ENCODE measurements around the gene GORASP1. TPM values are rescaled to one million over a fixed set of nuclear protein-coding genes. Genes with fewer than 3 reads are reported as not detected.

GORASP1 gene
- total and polyA plus RNA-seq, 2 donors (not counting 1 experiment from before 2014, with no cell fraction given) = 32.1 to 37.5 TPM

DNA sequence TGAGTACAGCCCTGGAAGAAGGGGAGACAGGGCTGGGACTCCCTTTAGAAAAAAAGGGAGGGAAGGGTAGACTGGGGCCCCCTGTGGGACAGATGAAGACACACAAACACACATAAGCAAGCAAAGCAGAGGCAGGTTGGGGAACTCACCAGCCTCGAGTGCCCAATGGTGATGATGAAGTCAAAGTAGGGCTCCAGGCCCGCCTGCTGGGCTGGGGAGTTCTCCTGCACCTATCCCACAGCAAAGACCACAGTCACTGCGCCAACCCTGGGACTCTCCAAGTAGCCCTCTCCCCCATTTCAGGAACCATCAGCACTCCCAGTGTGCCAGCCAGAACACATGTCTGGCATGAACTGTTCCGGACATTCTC lies 4.1 kb downstream of the GORASP1 start:
- no peak for DNase-seq (ENCODE audit: low read depth in 2 of 2)
- Histone ChIP-seq H4K20me1 (ENCODE audit: control insufficient read depth, extremely low read depth, insufficient read depth, low read length) (no peaks in the 10 kb centered on the region), H3K79me2 (ENCODE audit: control insufficient read depth, insufficient read depth, low read length) (peaks cover 30% of the 10 kb centered on the region), H3K36me3 (ENCODE audit: control insufficient read depth, insufficient read depth, low read length) (peaks cover 13% of the 10 kb centered on the region), H2AFZ (ENCODE audit: low read length) (no peak overlapping the region), H3K27me3 (ENCODE audit: control insufficient read depth, insufficient read depth, low read length) (no peaks in the 10 kb centered on the region), H3K9me3 (ENCODE audit: control insufficient read depth, insufficient read depth, low read depth, low read length) (no peaks in the 10 kb centered on the region), H3K4me1 (ENCODE audit: control insufficient read depth, extremely low read depth, insufficient read depth, low read length) (peaks cover 2% of the 10 kb centered on the region), H3K4me3 (replicated peaks in 1 of 4; ENCODE audit: control extremely low read depth in 1 of 4, insufficient read depth in 1 of 4, low read depth in 3 of 4, low read length in 4 of 4) (no peak overlapping the region), H3K27ac (ENCODE audit: insufficient read depth, low read length) (no peak overlapping the region), H3K9ac (ENCODE audit: insufficient read depth, low read length) (no peak overlapping the region), H3K4me2 (ENCODE audit: extremely low read depth, insufficient read depth, low read length) (no peak overlapping the region)
- no peak for TF ChIP-seq EZH2 (IDR thresholded peaks at IDR 0.05; ENCODE audit: low read length, missing control alignments)
- TF ChIP-seq, protein P1, sequence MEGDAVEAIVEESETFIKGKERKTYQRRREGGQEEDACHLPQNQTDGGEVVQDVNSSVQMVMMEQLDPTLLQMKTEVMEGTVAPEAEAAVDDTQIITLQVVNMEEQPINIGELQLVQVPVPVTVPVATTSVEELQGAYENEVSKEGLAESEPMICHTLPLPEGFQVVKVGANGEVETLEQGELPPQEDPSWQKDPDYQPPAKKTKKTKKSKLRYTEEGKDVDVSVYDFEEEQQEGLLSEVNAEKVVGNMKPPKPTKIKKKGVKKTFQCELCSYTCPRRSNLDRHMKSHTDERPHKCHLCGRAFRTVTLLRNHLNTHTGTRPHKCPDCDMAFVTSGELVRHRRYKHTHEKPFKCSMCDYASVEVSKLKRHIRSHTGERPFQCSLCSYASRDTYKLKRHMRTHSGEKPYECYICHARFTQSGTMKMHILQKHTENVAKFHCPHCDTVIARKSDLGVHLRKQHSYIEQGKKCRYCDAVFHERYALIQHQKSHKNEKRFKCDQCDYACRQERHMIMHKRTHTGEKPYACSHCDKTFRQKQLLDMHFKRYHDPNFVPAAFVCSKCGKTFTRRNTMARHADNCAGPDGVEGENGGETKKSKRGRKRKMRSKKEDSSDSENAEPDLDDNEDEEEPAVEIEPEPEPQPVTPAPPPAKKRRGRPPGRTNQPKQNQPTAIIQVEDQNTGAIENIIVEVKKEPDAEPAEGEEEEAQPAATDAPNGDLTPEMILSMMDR (conservative IDR thresholded peaks at IDR 0.05 in 1 of 2, IDR thresholded peaks at IDR 0.05 in 1 of 2; ENCODE audit: low read depth in 1 of 2, low read length in 2 of 2) = no peak

DNA sequence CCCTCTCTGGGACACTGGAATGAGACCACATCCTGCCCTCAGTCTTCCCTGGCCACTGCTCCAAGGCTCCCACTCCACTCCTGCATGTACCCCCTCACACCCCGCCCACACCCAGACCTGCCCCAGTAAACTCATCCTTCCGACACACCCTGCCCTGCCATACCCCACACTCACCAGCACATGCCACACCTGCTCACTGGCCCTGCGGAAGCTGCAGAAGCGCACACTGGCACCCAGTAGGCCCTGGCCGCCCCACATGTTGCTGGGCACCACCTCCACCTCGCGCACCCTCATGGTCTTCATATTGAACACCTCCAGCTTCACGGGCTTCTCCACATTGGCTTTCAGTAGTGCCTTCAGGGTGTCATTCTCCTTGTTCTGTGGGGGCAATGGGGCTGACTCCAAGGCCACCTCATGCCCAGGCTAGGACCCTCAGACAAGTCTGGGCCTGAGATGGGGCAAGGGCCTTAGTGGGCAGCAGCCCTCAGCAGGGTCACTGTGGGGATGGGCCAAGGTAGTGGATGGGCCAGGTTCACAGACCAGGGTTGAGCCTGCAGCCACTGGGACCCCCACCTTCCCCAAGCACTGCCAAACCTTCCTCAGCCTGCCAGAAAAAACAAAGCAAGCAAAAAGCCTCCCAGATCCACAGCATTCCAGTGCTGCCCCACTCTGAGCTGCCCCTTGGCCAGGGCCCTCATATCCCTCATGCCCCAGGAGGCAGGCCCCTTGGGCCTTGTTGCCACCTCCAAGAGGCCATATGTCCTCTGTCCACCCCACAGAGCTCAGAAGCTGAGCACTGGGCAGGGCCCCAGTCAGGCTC lies 4.7 kb downstream of the GORASP1 start:
- no peaks in the 10 kb centered on the region for H3K4me1 ChIP-seq (ENCODE audit: control insufficient read depth, extremely low read depth, insufficient read depth, low read length)
- H3K4me2 ChIP-seq (ENCODE audit: extremely low read depth, insufficient read depth, low read length) = no peak overlapping the region
- H3K27ac ChIP-seq (ENCODE audit: insufficient read depth, low read length) = no peak overlapping the region
- DNase-seq (ENCODE audit: low read depth in 2 of 2) = no peak
- H3K9ac ChIP-seq (ENCODE audit: insufficient read depth, low read length) = no peak overlapping the region
- H4K20me1 ChIP-seq (ENCODE audit: control insufficient read depth, extremely low read depth, insufficient read depth, low read length) = no peaks in the 10 kb centered on the region
- no peaks in the 10 kb centered on the region for H3K27me3 ChIP-seq (ENCODE audit: control insufficient read depth, insufficient read depth, low read length)
- peaks cover 13% of the 10 kb centered on the region for H3K36me3 ChIP-seq (ENCODE audit: control insufficient read depth, insufficient read depth, low read length)
- no peak overlapping the region for H2AFZ ChIP-seq (ENCODE audit: low read length)
- H3K9me3 ChIP-seq (ENCODE audit: control insufficient read depth, insufficient read depth, low read depth, low read length) = no peaks in the 10 kb centered on the region
- peaks cover 30% of the 10 kb centered on the region for H3K79me2 ChIP-seq (ENCODE audit: control insufficient read depth, insufficient read depth, low read length)
- TF ChIP-seq, protein P1 (conservative IDR thresholded peaks at IDR 0.05 in 1 of 2, IDR thresholded peaks at IDR 0.05 in 1 of 2; ENCODE audit: low read depth in 1 of 2, low read length in 2 of 2) = no peak
- TF ChIP-seq EZH2 (IDR thresholded peaks at IDR 0.05; ENCODE audit: low read length, missing control alignments) = no peak
- no peak overlapping the region for H3K4me3 ChIP-seq (replicated peaks in 1 of 4; ENCODE audit: control extremely low read depth in 1 of 4, insufficient read depth in 1 of 4, low read depth in 3 of 4, low read length in 4 of 4)

- Histone ChIP-seq H3K9ac (ENCODE audit: insufficient read depth, low read length) (no peak overlapping the region), H3K4me2 (ENCODE audit: extremely low read depth, insufficient read depth, low read length) (no peak overlapping the region), H4K20me1 (ENCODE audit: control insufficient read depth, extremely low read depth, insufficient read depth, low read length) (no peaks in the 10 kb centered on the region), H3K36me3 (ENCODE audit: control insufficient read depth, insufficient read depth, low read length) (peaks cover 15% of the 10 kb centered on the region), H2AFZ (ENCODE audit: low read length) (no peak overlapping the region), H3K79me2 (ENCODE audit: control insufficient read depth, insufficient read depth, low read length) (peaks cover 22% of the 10 kb centered on the region), H3K27me3 (ENCODE audit: control insufficient read depth, insufficient read depth, low read length) (no peaks in the 10 kb centered on the region), H3K4me3 (replicated peaks in 1 of 4; ENCODE audit: control extremely low read depth in 1 of 4, insufficient read depth in 1 of 4, low read depth in 3 of 4, low read length in 4 of 4) (no peak overlapping the region), H3K4me1 (ENCODE audit: control insufficient read depth, extremely low read depth, insufficient read depth, low read length) (no peaks in the 10 kb centered on the region), H3K27ac (ENCODE audit: insufficient read depth, low read length) (no peak overlapping the region), H3K9me3 (ENCODE audit: control insufficient read depth, insufficient read depth, low read depth, low read length) (no peaks in the 10 kb centered on the region)
- peak; percentile 6 to 37 for DNase-seq (ENCODE audit: low read depth in 2 of 2)
- no peak for TF ChIP-seq EZH2 (IDR thresholded peaks at IDR 0.05; ENCODE audit: low read length, missing control alignments)
- TF ChIP-seq, protein P1 (conservative IDR thresholded peaks at IDR 0.05 in 1 of 2, IDR thresholded peaks at IDR 0.05 in 1 of 2; ENCODE audit: low read depth in 1 of 2, low read length in 2 of 2) = peak; percentile 58 to 68
Observed at GRCh38 chr3:39101022-39101689, 6.3 kb downstream of the GORASP1 start.

All from fibroblast of lung (primary cell).